Measurements from ENCODE around the gene CPSF7. TPM values are rescaled to one million over a fixed set of nuclear protein-coding genes. Genes with fewer than 3 reads are reported as not detected.
"Not testable (repeated sequence)": the region's sequence is repeated elsewhere in the genome, so short reads cannot be mapped to it uniquely, and the experiment has no call there.

The CPSF7 gene
- 141 and 148 TPM in 2 replicates for total RNA-seq

GRCh38 chr11:61429691-61430582, at the start of gene CPSF7, which contains the start of gene SDHAF2:
Gene CPSF7, minus strand, starts transcription at chr11:61429975. Its CDS starts 740 bp downstream, at chr11:61429235.
Gene SDHAF2, plus strand, starts transcription at chr11:61430124. Its CDS starts 23 bp downstream, at chr11:61430147.
- Mint-ChIP-seq H3K27me3 (ENCODE audit: insufficient read depth) (no peaks in the 10 kb centered on the region), H3K4me3 (peak within 1 kb of the TSS; percentile 91), H3K9me3 (no peaks in the 10 kb centered on the region), H3K4me1 (ENCODE audit: low read depth) (peaks cover 61% of the 10 kb centered on the region), H3K36me3 (ENCODE audit: low read depth) (peaks cover 41% of the 10 kb centered on the region), H3K27ac (peak within 1 kb of the TSS; percentile 97)
- peak; percentile 98 for DNase-seq (ENCODE audit: low spot score)
- intact Hi-C loops (cut with micrococcal nuclease), result loop anchor here (1.0 to 5.0 kb wide), 9 partner anchors 37 to 587 kb away; partner anchors contain the start of genes CCDC86, FEN1, PRPF19 and TMEM109

- no peaks in the 10 kb centered on the region for H3K9me3 Mint-ChIP-seq
- H3K27me3 Mint-ChIP-seq (ENCODE audit: insufficient read depth), result no peaks in the 10 kb centered on the region
- no peak overlapping the region for H3K27ac Mint-ChIP-seq
- intact Hi-C loops (cut with micrococcal nuclease), result loop anchor here (1.0 kb wide), 2 partner anchors 40 to 161 kb away; no protein-coding TSS in a partner anchor
- DNase-seq (ENCODE audit: low spot score), result peak; percentile 19
- no peak overlapping the region for H3K4me3 Mint-ChIP-seq
- no peaks in the 10 kb centered on the region for H3K36me3 Mint-ChIP-seq (ENCODE audit: low read depth)
- peaks cover 8% of the 10 kb centered on the region for H3K4me1 Mint-ChIP-seq (ENCODE audit: low read depth)
Observed at GRCh38 chr11:61477727-61478148, 48.0 kb upstream of the CPSF7 start.

- no peak overlapping the region for H3K27ac Mint-ChIP-seq
- peaks cover 8% of the 10 kb centered on the region for H3K4me1 Mint-ChIP-seq (ENCODE audit: low read depth)
- no peaks in the 10 kb centered on the region for H3K9me3 Mint-ChIP-seq
- no peak for DNase-seq (ENCODE audit: low spot score)
- H3K27me3 Mint-ChIP-seq (ENCODE audit: insufficient read depth), result no peaks in the 10 kb centered on the region
- intact Hi-C loops (cut with micrococcal nuclease), result loop anchor here (1.0 kb wide), 2 partner anchors 40 to 161 kb away; no protein-coding TSS in a partner anchor
- no peaks in the 10 kb centered on the region for H3K36me3 Mint-ChIP-seq (ENCODE audit: low read depth)
- H3K4me3 Mint-ChIP-seq, result no peak overlapping the region
Observed at GRCh38 chr11:61477126-61477525, 47.4 kb upstream of the CPSF7 start.

GRCh38 chr11:61476371-61476770, 46.6 kb upstream of the CPSF7 start:
- Mint-ChIP-seq H3K4me3 (no peak overlapping the region), H3K27me3 (ENCODE audit: insufficient read depth) (no peaks in the 10 kb centered on the region), H3K27ac (no peak overlapping the region), H3K9me3 (no peaks in the 10 kb centered on the region), H3K36me3 (ENCODE audit: low read depth) (no peaks in the 10 kb centered on the region), H3K4me1 (ENCODE audit: low read depth) (peaks cover 8% of the 10 kb centered on the region)
- intact Hi-C loops (cut with micrococcal nuclease), result no loop called here
- DNase-seq (ENCODE audit: low spot score), result no peak

- Mint-ChIP-seq H3K9me3 (no peaks in the 10 kb centered on the region), H3K4me3 (no peak overlapping the region), H3K36me3 (ENCODE audit: low read depth) (no peaks in the 10 kb centered on the region), H3K27me3 (ENCODE audit: insufficient read depth) (no peaks in the 10 kb centered on the region), H3K4me1 (ENCODE audit: low read depth) (peaks cover 8% of the 10 kb centered on the region), H3K27ac (no peak overlapping the region)
- intact Hi-C loops (cut with micrococcal nuclease), result no loop called here
- DNase-seq (ENCODE audit: low spot score), result no peak
Observed at GRCh38 chr11:61475433-61475832, 45.7 kb upstream of the CPSF7 start.

GRCh38 chr11:61474013-61474643, 44.4 kb upstream of the CPSF7 start:
- Mint-ChIP-seq H3K4me3 (no peak overlapping the region), H3K4me1 (ENCODE audit: low read depth) (peaks cover 8% of the 10 kb centered on the region), H3K27me3 (ENCODE audit: insufficient read depth) (no peaks in the 10 kb centered on the region), H3K27ac (no peak overlapping the region), H3K9me3 (no peaks in the 10 kb centered on the region), H3K36me3 (ENCODE audit: low read depth) (no peaks in the 10 kb centered on the region)
- DNase-seq (ENCODE audit: low spot score), result no peak
- intact Hi-C loops (cut with micrococcal nuclease), result no loop called here

GRCh38 chr11:61473370-61474012, 43.7 kb upstream of the CPSF7 start:
- H3K4me1 Mint-ChIP-seq (ENCODE audit: low read depth), result peaks cover 8% of the 10 kb centered on the region
- intact Hi-C loops (cut with micrococcal nuclease), result no loop called here
- H3K27ac Mint-ChIP-seq, result no peak overlapping the region
- DNase-seq (ENCODE audit: low spot score), result no peak
- no peaks in the 10 kb centered on the region for H3K9me3 Mint-ChIP-seq
- no peaks in the 10 kb centered on the region for H3K27me3 Mint-ChIP-seq (ENCODE audit: insufficient read depth)
- no peaks in the 10 kb centered on the region for H3K36me3 Mint-ChIP-seq (ENCODE audit: low read depth)
- H3K4me3 Mint-ChIP-seq, result no peak overlapping the region

GRCh38 chr11:61472868-61473267, 43.1 kb upstream of the CPSF7 start:
- no peaks in the 10 kb centered on the region for H3K9me3 Mint-ChIP-seq
- DNase-seq (ENCODE audit: low spot score), result no peak
- no peak overlapping the region for H3K4me3 Mint-ChIP-seq
- intact Hi-C loops (cut with micrococcal nuclease), result no loop called here
- no peaks in the 10 kb centered on the region for H3K27me3 Mint-ChIP-seq (ENCODE audit: insufficient read depth)
- H3K4me1 Mint-ChIP-seq (ENCODE audit: low read depth), result peaks cover 8% of the 10 kb centered on the region
- peaks cover 1% of the 10 kb centered on the region for H3K36me3 Mint-ChIP-seq (ENCODE audit: low read depth)
- H3K27ac Mint-ChIP-seq, result no peak overlapping the region

- Mint-ChIP-seq H3K27ac (no peak overlapping the region), H3K9me3 (no peaks in the 10 kb centered on the region), H3K4me3 (no peak overlapping the region), H3K36me3 (ENCODE audit: low read depth) (peaks cover 1% of the 10 kb centered on the region), H3K27me3 (ENCODE audit: insufficient read depth) (no peaks in the 10 kb centered on the region), H3K4me1 (ENCODE audit: low read depth) (peaks cover 8% of the 10 kb centered on the region)
- no peak for DNase-seq (ENCODE audit: low spot score)
- intact Hi-C loops (cut with micrococcal nuclease), result no loop called here
Observed at GRCh38 chr11:61472282-61472681, 42.5 kb upstream of the CPSF7 start.

- Mint-ChIP-seq H3K4me1 (ENCODE audit: low read depth) (no peaks in the 10 kb centered on the region), H3K36me3 (ENCODE audit: low read depth) (peaks cover 1% of the 10 kb centered on the region), H3K27ac (no peak overlapping the region), H3K27me3 (ENCODE audit: insufficient read depth) (no peaks in the 10 kb centered on the region), H3K4me3 (no peak overlapping the region), H3K9me3 (no peaks in the 10 kb centered on the region)
- no peak for DNase-seq (ENCODE audit: low spot score)
- intact Hi-C loops (cut with micrococcal nuclease), result no loop called here
Observed at GRCh38 chr11:61468002-61468401, 38.2 kb upstream of the CPSF7 start.

GRCh38 chr11:61467602-61468001, 37.8 kb upstream of the CPSF7 start:
- H3K4me1 Mint-ChIP-seq (ENCODE audit: low read depth); DNase-seq (ENCODE audit: low spot score); H3K4me3 Mint-ChIP-seq; H3K36me3 Mint-ChIP-seq (ENCODE audit: low read depth); H3K27me3 Mint-ChIP-seq (ENCODE audit: insufficient read depth); H3K9me3 Mint-ChIP-seq; H3K27ac Mint-ChIP-seq; intact Hi-C loops (cut with micrococcal nuclease): not testable (repeated sequence)

GRCh38 chr11:61460986-61461385, 31.2 kb upstream of the CPSF7 start:
- no peak overlapping the region for H3K27ac Mint-ChIP-seq
- H3K27me3 Mint-ChIP-seq (ENCODE audit: insufficient read depth), result no peaks in the 10 kb centered on the region
- H3K9me3 Mint-ChIP-seq, result no peaks in the 10 kb centered on the region
- peaks cover 11% of the 10 kb centered on the region for H3K36me3 Mint-ChIP-seq (ENCODE audit: low read depth)
- DNase-seq (ENCODE audit: low spot score), result no peak
- H3K4me1 Mint-ChIP-seq (ENCODE audit: low read depth), result no peaks in the 10 kb centered on the region
- intact Hi-C loops (cut with micrococcal nuclease), result no loop called here
- H3K4me3 Mint-ChIP-seq, result no peak overlapping the region

- no peak for DNase-seq (ENCODE audit: low spot score)
- Mint-ChIP-seq H3K4me3 (no peak overlapping the region), H3K36me3 (ENCODE audit: low read depth) (peaks cover 11% of the 10 kb centered on the region), H3K27me3 (ENCODE audit: insufficient read depth) (no peaks in the 10 kb centered on the region), H3K9me3 (no peaks in the 10 kb centered on the region), H3K4me1 (ENCODE audit: low read depth) (no peaks in the 10 kb centered on the region), H3K27ac (no peak overlapping the region)
- intact Hi-C loops (cut with micrococcal nuclease), result no loop called here
Observed at GRCh38 chr11:61460474-61460881, 30.7 kb upstream of the CPSF7 start.

Measured in activated T-helper 1 cell treated with anti-CD3 and anti-CD28 coated beads, Interleukin-12 subunit alpha, Interleukin-12 subunit beta, Interleukin-2, Interleukin-4 antibody, amounts not matched to agents 30 ng/mL and 10 ng/mL and 1 ng/mL, durations not matched to agents 14 hours and 24 hours and 36 hours (primary cell).